HG03354 (cell line): ENCODE measurements around the gene NUAK1.

Experiments used
- ATAC-seq: cut with Tn5 transposase; IDR thresholded peaks from one replicate; pipeline ENCODE4 v1.9.1; 2021; ENCODE audit warnings: mild to moderate bottlenecking; ENCODE audit not compliant: unreplicated experiment, poor library complexity, severe bottlenecking

Gene NUAK1

GRCh38 chr12:106070611-106071010 is 68.1 kb downstream of the NUAK1 start:
- no peak for ATAC-seq

- no peak for ATAC-seq
Observed at GRCh38 chr12:106070147-106070546, 68.6 kb downstream of the NUAK1 start.

- no peak for ATAC-seq
Observed at GRCh38 chr12:106068296-106068695, 70.5 kb downstream of the NUAK1 start.

- no peak for ATAC-seq
Observed at GRCh38 chr12:106067606-106068205, 71.0 kb downstream of the NUAK1 start.

DNA sequence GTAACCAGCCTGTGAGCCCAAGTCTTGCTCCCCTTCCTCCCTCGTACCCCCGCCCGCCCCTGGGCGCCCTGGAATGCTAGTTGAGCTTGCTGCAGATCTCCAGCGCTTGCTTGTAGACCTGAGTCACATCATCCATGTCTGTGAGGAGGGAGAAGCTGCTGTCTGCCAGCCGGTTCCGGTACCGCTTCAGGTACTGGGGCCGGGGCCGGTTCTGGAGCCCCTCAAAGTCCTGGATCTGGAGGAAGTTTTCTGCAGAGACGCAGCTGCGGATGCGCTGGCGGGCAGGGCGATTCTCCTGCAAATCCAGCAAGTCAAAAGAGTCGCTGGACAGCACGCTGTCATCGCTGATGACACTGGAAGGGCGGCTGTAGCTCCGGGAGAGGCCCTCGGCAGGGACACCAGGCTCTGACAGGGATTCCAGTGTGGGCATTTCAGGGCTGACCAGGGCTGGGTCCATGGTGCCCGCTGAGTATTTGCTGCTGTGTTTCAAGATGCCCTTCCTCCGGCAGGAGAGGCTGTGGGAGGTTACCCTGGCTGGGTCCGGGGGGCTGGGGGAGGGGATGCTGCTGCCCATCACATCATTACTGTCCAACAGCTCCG is 71.9 kb downstream of the NUAK1 start:
- no peak for ATAC-seq

DNA sequence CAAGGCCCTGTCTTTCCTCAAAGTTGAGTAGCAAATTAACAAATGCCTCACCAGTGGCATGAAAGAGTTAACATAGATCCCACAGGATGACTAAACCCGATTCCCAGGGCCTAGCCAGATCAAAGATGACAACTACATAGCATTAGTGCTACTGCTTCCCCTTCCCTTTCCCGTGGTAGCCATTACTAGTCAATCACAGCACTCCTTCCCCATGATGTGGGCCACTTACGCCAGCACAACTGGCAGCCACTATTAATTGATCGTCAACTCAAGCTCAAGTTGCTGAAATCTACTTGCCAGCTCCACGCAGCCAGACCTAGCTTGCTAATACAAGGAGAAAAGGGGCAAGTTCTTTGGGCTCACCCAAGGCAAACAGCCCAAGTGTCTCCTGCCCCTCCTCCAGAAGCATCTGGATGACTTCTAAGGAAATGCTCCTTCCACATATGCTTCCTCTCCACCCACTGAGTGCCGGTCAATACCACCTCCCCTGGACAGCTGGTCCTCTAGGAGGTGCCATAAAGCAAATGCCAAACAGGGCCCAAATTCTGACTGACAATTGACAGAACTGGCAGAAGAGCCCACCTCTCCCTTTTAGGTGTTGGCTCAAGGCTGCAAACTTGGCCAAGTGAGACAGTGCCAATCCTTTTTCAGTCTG is 72.6 kb downstream of the NUAK1 start:
- ATAC-seq = no peak

GRCh38 chr12:106065506-106065905 is 73.2 kb downstream of the NUAK1 start:
- no peak for ATAC-seq

DNA sequence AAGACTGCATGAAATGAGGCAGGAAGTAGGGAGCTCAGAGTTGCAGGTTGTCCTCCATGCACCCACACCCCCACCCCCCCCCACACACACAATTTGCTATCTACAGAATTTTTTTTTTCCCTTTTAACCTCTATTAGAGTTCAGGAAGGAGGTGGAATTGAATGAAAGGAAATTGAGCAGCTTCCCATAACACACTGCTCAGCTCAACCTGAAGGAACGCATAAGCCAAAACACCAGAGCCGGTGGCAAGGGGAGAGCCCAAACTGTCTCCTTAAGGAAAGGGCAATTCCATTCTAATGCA is 74.1 kb downstream of the NUAK1 start:
- ATAC-seq = no peak

DNA sequence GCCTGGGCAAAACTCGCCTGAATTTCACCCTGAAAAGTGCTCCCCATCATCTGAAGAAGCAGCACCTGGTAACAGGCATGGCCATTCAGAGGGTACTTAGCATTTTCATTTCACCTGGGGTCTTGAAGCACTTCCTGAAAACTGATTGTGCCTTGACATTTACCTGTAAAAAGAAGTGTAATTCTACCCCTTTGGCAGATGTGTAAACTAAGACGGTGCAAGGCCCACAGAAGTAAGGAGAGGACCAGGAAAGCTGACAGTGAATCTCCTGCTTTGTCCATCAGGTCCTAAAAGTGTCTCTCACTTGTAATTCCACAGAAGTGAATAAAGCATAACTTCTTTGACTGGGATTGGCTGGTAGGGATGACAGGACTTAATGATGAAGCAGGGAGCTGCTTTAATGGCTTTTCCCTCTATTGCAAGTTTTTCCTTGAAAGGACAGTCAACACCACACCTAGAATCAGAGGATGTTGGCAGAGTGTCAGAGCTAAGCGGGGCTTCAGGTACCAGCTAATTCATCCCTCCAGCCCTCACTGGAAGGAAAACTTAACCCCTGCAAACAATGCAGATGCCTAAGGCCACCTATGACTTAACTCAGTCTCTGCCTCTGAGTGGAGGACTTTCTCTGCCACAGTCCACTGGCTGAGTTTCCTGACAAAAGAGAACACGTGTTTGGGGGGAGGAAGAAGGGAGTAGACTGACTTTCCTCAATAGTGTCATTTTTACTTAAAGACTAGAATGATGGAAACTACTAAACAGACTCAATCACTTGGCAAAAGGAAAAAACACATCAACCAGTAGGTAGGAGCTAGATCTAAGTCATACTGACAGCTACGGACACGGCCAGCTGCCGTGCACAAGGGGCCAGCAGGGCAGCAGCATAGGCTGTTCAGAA is 74.7 kb downstream of the NUAK1 start:
- no peak for ATAC-seq

DNA sequence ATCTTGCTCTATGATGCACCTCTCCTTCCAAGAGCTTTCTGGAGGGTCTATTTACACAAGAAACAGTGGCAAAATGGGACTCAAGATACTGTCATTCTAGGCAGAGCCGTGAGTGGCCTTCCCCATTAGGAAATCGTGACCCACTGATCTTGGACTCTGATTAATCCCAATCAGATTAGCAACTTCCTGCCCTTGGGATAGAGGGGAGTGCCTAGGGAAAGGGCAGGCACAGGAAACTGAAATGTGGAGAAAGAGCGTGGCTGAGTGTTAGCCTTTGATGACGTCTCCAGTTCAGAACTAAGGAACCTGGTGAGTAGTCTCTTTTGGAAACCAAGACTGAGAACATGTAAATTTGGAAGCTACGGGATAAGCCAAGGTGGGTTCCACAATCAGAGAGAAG is 76.1 kb downstream of the NUAK1 start:
- no peak for ATAC-seq

- ATAC-seq = no peak
Observed at GRCh38 chr12:106058256-106059182, 80.2 kb downstream of the NUAK1 start.

DNA sequence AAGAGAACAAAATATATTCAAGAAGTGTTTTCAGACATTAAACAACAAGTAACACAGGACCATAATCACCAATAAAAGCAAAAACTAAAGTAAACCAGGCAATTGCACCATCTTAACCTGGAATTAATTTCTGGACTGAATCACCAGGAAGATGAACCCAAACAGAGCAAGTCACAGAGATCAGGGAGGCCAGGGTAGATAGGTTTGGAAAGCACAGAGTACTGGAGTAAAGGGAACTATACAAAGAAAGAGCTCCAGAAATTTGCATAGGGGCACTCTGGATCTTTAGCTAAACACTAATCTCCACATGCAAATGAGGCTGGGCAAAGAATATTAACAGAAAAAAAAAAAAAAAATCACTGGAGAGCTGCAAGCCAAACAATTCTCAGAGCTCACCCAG is 84.7 kb downstream of the NUAK1 start:
- no peak for ATAC-seq

DNA sequence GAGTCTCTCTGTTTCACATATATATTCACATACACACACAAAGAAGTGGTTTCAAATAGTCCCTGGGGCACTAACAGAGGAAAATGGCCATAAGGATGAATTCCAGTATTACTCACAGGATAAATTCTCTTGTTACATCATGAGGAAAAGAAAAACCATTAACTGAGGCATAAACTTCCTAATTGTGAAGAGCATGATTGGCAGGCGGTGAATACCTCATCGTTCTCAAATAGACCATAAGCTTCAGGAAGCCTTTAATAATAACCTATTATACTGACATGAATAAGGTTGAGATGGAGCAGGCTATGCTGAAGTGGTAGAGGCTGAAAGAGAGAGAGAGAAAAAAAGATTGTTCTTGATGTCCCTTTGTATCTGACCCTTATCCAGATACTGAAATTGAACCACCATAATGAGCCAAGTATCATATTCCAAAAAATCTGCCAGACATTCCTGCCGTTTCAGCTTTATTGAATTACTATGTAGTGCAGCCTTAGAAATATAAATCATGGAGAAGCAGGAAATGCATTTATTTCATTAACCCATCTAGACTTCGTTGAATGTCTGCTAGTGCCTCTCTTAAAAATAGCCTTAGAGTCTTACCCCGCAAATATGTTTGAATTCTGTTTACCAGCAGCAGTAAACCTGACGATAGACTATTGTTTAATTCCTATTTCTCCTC is 86.8 kb downstream of the NUAK1 start:
- ATAC-seq = no peak

- ATAC-seq = no peak
Observed at GRCh38 chr12:106049546-106049945, 89.2 kb downstream of the NUAK1 start.

- no peak for ATAC-seq
Observed at GRCh38 chr12:106049105-106049504, 89.6 kb downstream of the NUAK1 start.

DNA sequence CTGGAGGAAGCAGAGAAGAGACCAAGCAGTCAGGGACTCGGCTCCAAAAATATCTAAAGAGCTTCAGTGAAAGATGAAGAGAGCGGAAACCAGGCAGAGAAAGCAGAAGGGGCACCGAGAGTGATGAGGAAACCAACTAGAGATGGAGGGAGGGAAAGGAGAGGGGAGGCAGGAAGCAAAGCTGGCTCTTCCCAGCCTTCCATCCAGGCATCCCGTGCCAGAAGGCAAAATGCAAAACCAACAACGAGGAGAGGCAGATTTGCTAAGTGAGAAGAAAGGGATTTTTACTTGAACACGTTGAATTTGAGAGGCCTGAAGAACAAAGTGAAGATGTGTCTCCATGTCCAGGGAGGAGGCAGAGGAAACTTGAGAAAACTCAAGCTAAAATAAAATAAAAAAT is 90.1 kb downstream of the NUAK1 start:
- no peak for ATAC-seq

DNA sequence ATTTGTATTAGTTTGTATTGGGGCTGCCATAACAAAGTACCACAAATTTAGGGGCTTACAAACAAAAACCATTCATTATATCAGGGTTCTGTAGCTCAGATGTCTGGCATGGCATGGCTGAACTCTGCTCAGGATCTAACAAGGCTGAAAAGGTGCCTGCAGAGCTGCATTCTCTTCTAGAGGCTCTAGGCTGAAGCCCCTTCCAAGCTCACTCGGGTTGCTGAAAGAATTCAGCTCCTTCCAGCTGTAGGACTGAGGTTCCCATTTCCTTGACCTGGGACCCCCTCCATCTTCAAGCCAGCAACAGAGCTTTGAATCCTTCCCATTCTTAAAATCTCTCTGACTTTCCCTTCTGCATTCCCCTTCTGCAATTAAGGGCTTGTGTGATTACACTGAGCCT is 90.7 kb downstream of the NUAK1 start:
- ATAC-seq = no peak

DNA sequence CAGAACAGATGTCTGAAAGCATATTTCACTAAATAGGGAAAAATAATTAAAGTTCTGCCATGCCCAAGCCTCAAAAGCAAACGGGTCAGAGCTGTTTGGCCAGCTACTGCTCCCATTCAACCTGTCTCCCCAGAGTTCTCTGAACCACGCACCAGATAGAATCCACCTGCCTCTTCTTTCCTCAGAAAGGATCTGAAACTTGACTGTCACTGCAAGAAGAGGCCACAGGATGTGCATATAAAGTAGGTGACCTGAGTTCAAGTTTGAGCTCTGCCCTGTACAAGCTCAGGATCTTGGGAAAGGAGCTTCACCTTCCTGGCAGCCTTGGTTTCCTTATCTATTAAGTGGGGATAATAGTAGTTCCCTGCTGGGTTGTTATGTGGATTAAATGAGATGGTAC is 91.8 kb downstream of the NUAK1 start:
- ATAC-seq = no peak

DNA sequence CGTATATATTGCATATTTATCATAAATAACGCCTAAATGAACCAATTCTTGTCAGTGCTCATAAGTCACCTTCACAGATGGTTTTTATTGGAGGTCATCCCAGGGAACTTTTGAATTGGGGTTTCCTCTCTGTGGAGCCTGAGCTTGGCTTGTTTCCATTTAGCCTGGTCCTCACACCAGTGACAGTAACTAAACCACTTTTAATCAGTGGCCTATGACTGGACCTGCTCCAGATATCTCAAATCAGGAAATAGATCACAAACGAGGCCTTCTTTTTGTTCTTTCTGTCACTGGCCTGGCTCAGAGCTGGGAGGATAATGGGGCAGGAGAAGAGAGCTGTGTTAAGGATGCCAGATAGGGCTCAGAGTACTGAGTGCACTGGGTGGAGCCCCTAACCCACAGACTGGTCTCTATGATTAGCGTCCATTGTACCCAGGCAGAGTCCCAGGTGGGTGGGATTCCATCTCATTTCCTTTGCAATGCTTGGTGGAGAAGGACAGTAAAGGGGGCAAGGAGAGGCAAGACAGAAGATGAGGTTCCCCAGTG is 92.4 kb downstream of the NUAK1 start:
- no peak for ATAC-seq
